Endothelial cell of umbilical vein (primary cell): ENCODE data around the gene ANKMY1. TPM values are rescaled to one million over a fixed set of nuclear protein-coding genes. Genes with fewer than 3 reads are reported as not detected.

ENCODE experiments used
- BruUV-seq: library from RNA; stranded (reverse); fragments of 400-500 nt; replicated peaks from 2 replicates; lab custom pipeline; 2021; lab: Mats Ljungman, UMichigan
- CTCF ChIA-PET: fragments of 300-600, 350-600 bp; sonication (Branson Sonifier 250); formaldehyde crosslinking; loops from one replicate; lab custom pipeline; 2021; ENCODE audit warnings: antibody characterized with exemption, inconsistent platforms; lab: Charles Lee
- POLR2A ChIA-PET: fragments of 300-600, 350-600 bp; sonication (Branson Sonifier 250); formaldehyde crosslinking; loops from one replicate; lab custom pipeline; 2021; ENCODE audit warnings: antibody characterized with exemption, inconsistent platforms; lab: Charles Lee
- DNase-seq: peaks from one replicate; pipeline ENCODE4 v3.0.0-alpha.2; 2011; ENCODE audit warnings: low read depth, low spot score
- FAIRE-seq: peaks from 2 replicates; lab custom pipeline; 2011; peaks lifted over from hg19 to GRCh38; lab: Jason Lieb, UNC
- H2AFZ ChIP-seq: 2 replicates; pipeline ENCODE4 v1.6.0; 2012; ENCODE audit warnings: low read depth, low read length, control low read depth, inconsistent platforms
- H3K27ac ChIP-seq: 2 replicates; pipeline ENCODE4 v1.5.1; 2011; ENCODE audit warnings: low read depth, mild to moderate bottlenecking, control low read depth, low read length, moderate library complexity; ENCODE audit not compliant: insufficient read depth
- H3K27me3 ChIP-seq, 2 experiments: 2 replicates each; pipeline versions ENCODE4 v1.6.0 to v1.6.1; 2011; ENCODE audit warnings: low read length in 2 of 2, mixed read lengths in 1 of 2; ENCODE audit not compliant: control insufficient read depth in 2 of 2, insufficient read depth in 2 of 2
- H3K36me3 ChIP-seq, 2 experiments: 2 replicates in 1 of 2; 3 replicates in 1 of 2; pipeline ENCODE4 v1.5.1; 2011; ENCODE audit warnings: low read length in 2 of 2, mild to moderate bottlenecking in 1 of 2, moderate library complexity in 1 of 2; ENCODE audit not compliant: control insufficient read depth in 2 of 2, insufficient read depth in 2 of 2; ENCODE audit errors: extremely low read depth in 1 of 2
- H3K4me1 ChIP-seq: 3 replicates; pipeline ENCODE4 v1.5.1; 2011; ENCODE audit warnings: mild to moderate bottlenecking, low read length; ENCODE audit not compliant: control insufficient read depth, insufficient read depth; ENCODE audit errors: extremely low read depth
- H3K4me2 ChIP-seq: 2 replicates; pipeline ENCODE4 v1.6.1; 2011; ENCODE audit warnings: low read length, control low read depth, mixed read lengths; ENCODE audit not compliant: insufficient read depth
- H3K4me3 ChIP-seq, 3 experiments: fragments of 200-600 bp in 1 of 3; sonication (generic), shearing (Covaris generic) in 1 of 3; replicated peaks in 1 of 3; 2 replicates each; pipeline ENCODE4 v1.5.1; 2011 to 2016; ENCODE audit warnings: control low read depth in 3 of 3, low read length in 3 of 3, mild to moderate bottlenecking in 2 of 3, inconsistent platforms in 1 of 3, low read depth in 1 of 3, moderate library complexity in 1 of 3; ENCODE audit not compliant: insufficient read depth in 1 of 3
- H3K79me2 ChIP-seq: 2 replicates; pipeline ENCODE4 v1.6.0; 2012; ENCODE audit warnings: low read length, inconsistent platforms; ENCODE audit not compliant: control insufficient read depth, insufficient read depth
- H3K9ac ChIP-seq: replicated peaks from 2 replicates; pipeline ENCODE3; 2011; ENCODE audit warnings: low read length, control low read depth; ENCODE audit not compliant: insufficient read depth; ENCODE audit errors: extremely low read depth
- H3K9me1 ChIP-seq: replicated peaks from 3 replicates; pipeline ENCODE4 v1.6.0; 2011; ENCODE audit warnings: mild to moderate bottlenecking, low read length; ENCODE audit not compliant: control insufficient read depth, insufficient read depth; ENCODE audit errors: extremely low read depth
- H3K9me3 ChIP-seq: replicated peaks from 2 replicates; pipeline ENCODE4 v1.5.1; 2012; ENCODE audit warnings: low read length, inconsistent platforms; ENCODE audit not compliant: control insufficient read depth, insufficient read depth
- H4K20me1 ChIP-seq: replicated peaks from 2 replicates; pipeline ENCODE3; 2011; ENCODE audit warnings: mild to moderate bottlenecking, low read length; ENCODE audit not compliant: control insufficient read depth, insufficient read depth; ENCODE audit errors: extremely low read depth
- EZH2 ChIP-seq: IDR thresholded peaks from 2 replicates; pipeline ENCODE4 v1.6.1; 2012; ENCODE audit warnings: borderline replicate concordance, low read depth, mild to moderate bottlenecking, moderate library complexity, low read length, inconsistent platforms; ENCODE audit not compliant: severe bottlenecking
- FOS ChIP-seq: IDR thresholded peaks from 2 replicates; pipeline ENCODE4 v1.6.1; 2011; ENCODE audit warnings: mild to moderate bottlenecking, low read length, moderate library complexity, borderline replicate concordance; ENCODE audit not compliant: insufficient read depth
- GATA2 ChIP-seq: IDR thresholded peaks from 2 replicates; pipeline ENCODE4 v1.7.0; 2011; ENCODE audit warnings: low read depth, mild to moderate bottlenecking, moderate library complexity, mixed read lengths, low read length; ENCODE audit not compliant: insufficient read length, insufficient read depth
- JUN ChIP-seq: IDR thresholded peaks from 2 replicates; pipeline ENCODE4 v1.6.1; 2011; ENCODE audit warnings: borderline replicate concordance, low read depth; ENCODE audit not compliant: insufficient read length, insufficient read depth
- MYC ChIP-seq: IDR thresholded peaks from one replicate; pipeline ENCODE4 v1.6.1; 2011; ENCODE audit warnings: mild to moderate bottlenecking, low read depth, low read length
- POLR2A ChIP-seq: IDR thresholded peaks from 2 replicates; pipeline ENCODE4 v1.6.1; 2012; ENCODE audit warnings: low read depth, mild to moderate bottlenecking, control low read depth, low read length
- POLR2AphosphoS5 ChIP-seq: IDR thresholded peaks from 2 replicates; pipeline ENCODE4 v1.6.1; 2012; ENCODE audit warnings: low read depth, mild to moderate bottlenecking, control low read depth, low read length, moderate library complexity; ENCODE audit not compliant: insufficient read depth
- dilution Hi-C: fragments of 300-500 bp; cut with MboI; formaldehyde crosslinking; loops from one replicate; pipeline ENCODE4 v1.15.0; 2019; ENCODE audit warnings: low sequenced_read_pairs; ENCODE audit not compliant: extremely low pct_ligation_motif_present
- intact Hi-C: fragments of 100-400 bp; cut with micrococcal nuclease; formaldehyde crosslinking; loops from one replicate; pipeline ENCODE4 v1.10.0; 2022
- polyA plus RNA-seq, 4 experiments: library from polyadenylated mRNA; depleted of rRNA in 3 of 4; stranded (reverse) in 3 of 4; unstranded in 1 of 4; fragments of >200 nt; gene quantifications; 2 replicates each; pipeline versions ENCODE4 v1.2.1 to v1.2.3, GENCODE V29; 2011 to 2012; ENCODE audit warnings: missing spikeins in 1 of 4
- total RNA-seq: library from RNA; stranded (reverse); gene quantifications from 2 replicates; pipeline ENCODE4 v1.2.3, GENCODE V29; 2021
- TF ChIP-seq, protein P1 (sequence below), 2 donors: IDR thresholded peaks; 1 replicate in 1 of 2; 2 replicates in 1 of 2; pipeline ENCODE4 v1.5.1; 2011; ENCODE audit warnings: low read length in 2 of 2, mild to moderate bottlenecking in 2 of 2, moderate library complexity in 2 of 2, control low read depth in 1 of 2, inconsistent platforms in 1 of 2, low read depth in 1 of 2; ENCODE audit not compliant: insufficient read depth in 1 of 2; ENCODE audit errors: extremely low read depth in 1 of 2
- TF ChIP-seq, protein P2 (sequence below): IDR thresholded peaks from 2 replicates; pipeline ENCODE4 v1.6.1; 2011; ENCODE audit not compliant: insufficient read depth, insufficient read length

The ANKMY1 gene
- total and polyA plus RNA-seq, 2 donors (not counting 3 experiments of a cell fraction or from before 2014, with no cell fraction given), result 9.0 to 16.0 TPM

DNA sequence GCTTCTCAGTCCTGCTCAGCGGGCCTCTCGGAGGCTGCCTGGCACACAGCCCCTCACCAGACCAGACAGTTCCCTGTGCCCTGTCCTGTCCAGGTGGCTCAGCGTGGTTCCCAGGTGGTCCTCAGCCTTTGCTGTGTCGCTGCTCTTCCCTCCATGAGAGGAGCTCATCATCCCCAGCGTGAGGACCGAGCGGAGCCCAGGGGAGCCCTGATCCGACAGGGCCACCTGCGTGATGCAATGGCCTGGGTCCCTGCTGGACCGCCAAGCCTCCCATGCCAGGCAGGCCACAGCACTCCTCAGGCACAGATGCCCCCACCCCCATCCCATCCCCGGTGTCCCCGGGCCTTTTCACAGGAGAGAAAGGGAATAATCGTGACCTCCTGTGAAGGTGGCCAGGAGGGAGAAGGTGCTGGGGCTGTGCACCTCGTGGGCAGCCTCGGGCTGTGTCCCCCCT is 118.1 kb downstream of the ANKMY1 start:
- H3K9ac ChIP-seq, result no peak overlapping the region
- H3K36me3 ChIP-seq, result no peaks in the 10 kb centered on the region
- BruUV-seq, result no TSS peak
- H3K4me3 ChIP-seq, result no peak overlapping the region
- no peaks in the 10 kb centered on the region for H4K20me1 ChIP-seq
- no peaks in the 10 kb centered on the region for H3K9me3 ChIP-seq
- intact Hi-C loops (loop anchor here (2.0 to 5.0 kb wide), 4 partner anchors 128 to 393 kb away; partner anchors contain the start of gene RNPEPL1), dilution Hi-C loops (no loop called here)
- TF ChIP-seq, protein P1, sequence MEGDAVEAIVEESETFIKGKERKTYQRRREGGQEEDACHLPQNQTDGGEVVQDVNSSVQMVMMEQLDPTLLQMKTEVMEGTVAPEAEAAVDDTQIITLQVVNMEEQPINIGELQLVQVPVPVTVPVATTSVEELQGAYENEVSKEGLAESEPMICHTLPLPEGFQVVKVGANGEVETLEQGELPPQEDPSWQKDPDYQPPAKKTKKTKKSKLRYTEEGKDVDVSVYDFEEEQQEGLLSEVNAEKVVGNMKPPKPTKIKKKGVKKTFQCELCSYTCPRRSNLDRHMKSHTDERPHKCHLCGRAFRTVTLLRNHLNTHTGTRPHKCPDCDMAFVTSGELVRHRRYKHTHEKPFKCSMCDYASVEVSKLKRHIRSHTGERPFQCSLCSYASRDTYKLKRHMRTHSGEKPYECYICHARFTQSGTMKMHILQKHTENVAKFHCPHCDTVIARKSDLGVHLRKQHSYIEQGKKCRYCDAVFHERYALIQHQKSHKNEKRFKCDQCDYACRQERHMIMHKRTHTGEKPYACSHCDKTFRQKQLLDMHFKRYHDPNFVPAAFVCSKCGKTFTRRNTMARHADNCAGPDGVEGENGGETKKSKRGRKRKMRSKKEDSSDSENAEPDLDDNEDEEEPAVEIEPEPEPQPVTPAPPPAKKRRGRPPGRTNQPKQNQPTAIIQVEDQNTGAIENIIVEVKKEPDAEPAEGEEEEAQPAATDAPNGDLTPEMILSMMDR (IDR thresholded peaks at IDR 0.05; ENCODE audit: extremely low read depth in 1 of 2, insufficient read depth in 1 of 2, low read depth in 1 of 2, low read length in 2 of 2), result no peak
- TF ChIP-seq JUN, result no peak
- no peak overlapping the region for H2AFZ ChIP-seq
- ChIA-PET CTCF (interaction anchor here (0.9 to 2.4 kb wide), 2 partner anchors 205 to 208 kb away, joined by 3 to 16 read pairs; no protein-coding TSS in a partner anchor), POLR2A (no interaction called here)
- no peak overlapping the region for H3K4me2 ChIP-seq
- DNase-seq (no peak), FAIRE-seq (no peak)
- no peaks in the 10 kb centered on the region for H3K79me2 ChIP-seq
- no peaks in the 10 kb centered on the region for H3K4me1 ChIP-seq
- no peak overlapping the region for H3K27ac ChIP-seq
- peaks cover 7 to 15% of the 10 kb centered on the region in 2 experiments for H3K27me3 ChIP-seq
- H3K9me1 ChIP-seq, result no peaks in the 10 kb centered on the region

DNA sequence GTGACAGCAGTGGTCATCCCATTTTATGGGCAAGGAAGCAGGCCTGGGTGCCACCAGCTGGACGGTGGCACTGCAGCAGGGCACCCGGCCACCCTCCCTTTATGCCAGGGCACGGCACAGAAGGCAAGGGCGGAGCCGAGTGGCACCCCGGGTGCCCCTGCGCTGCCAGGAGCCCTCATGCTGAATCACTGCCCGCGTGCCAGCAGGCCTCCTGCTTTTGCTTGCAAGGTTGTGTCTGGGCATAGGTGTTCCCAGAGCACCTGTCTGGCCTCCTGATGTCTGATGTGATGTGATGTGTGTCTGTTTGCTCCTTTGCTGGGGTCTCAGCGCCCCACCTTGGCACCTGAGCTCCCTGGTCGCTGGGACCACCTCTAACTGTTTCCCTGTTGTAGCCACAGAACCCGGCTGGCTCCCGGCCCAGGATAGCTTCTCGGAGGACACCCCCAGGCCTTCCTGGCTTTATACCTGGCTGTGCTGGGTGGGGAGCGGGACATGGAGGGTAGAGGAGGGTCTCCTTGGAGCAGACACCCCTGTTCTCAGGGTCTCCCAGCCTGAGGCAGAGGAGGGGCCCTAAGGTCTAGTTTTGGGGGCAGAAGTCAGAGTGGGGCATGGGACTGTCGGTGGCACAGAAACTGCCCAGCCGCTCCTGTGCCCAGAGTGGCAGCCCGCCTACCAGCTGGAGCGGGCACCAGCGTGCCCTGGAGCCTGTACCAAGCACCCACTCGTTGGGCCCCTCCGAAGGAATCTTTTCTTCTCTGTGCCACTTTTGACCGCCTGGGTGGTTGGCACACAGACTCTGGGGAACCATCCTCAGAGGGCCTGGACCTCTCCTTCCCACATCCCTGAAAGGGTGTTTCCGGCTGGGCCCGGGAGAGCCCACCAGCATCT is 118.7 kb downstream of the ANKMY1 start:
- BruUV-seq, result no TSS peak
- no peak for TF ChIP-seq FOS
- TF ChIP-seq, protein P1 (IDR thresholded peaks at IDR 0.05; ENCODE audit: extremely low read depth in 1 of 2, insufficient read depth in 1 of 2, low read depth in 1 of 2, low read length in 2 of 2), result no peak
- no peak for TF ChIP-seq MYC
- TF ChIP-seq EZH2, result no peak
- TF ChIP-seq GATA2, result no peak
- no peak for TF ChIP-seq POLR2AphosphoS5
- TF ChIP-seq, protein P2, sequence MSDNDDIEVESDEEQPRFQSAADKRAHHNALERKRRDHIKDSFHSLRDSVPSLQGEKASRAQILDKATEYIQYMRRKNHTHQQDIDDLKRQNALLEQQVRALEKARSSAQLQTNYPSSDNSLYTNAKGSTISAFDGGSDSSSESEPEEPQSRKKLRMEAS, result no peak
- TF ChIP-seq JUN, result no peak
- no peak for TF ChIP-seq POLR2A
- no peaks in the 10 kb centered on the region for H3K9me1 ChIP-seq
- H3K79me2 ChIP-seq, result no peaks in the 10 kb centered on the region
- dilution Hi-C loops, result no loop called here
- H3K36me3 ChIP-seq, result no peaks in the 10 kb centered on the region
- no peak overlapping the region for H3K9ac ChIP-seq
- no peak overlapping the region for H3K4me2 ChIP-seq
- H3K4me3 ChIP-seq, result no peak overlapping the region
- no peak overlapping the region for H3K27ac ChIP-seq
- intact Hi-C loops, result loop anchor here (1.0 to 5.0 kb wide), 7 partner anchors 128 to 393 kb away; partner anchors contain the start of gene RNPEPL1
- DNase-seq, result no peak
- no peaks in the 10 kb centered on the region for H4K20me1 ChIP-seq
- H3K4me1 ChIP-seq, result no peaks in the 10 kb centered on the region
- no peaks in the 10 kb centered on the region for H3K9me3 ChIP-seq
- FAIRE-seq, result no peak
- H2AFZ ChIP-seq, result no peak overlapping the region
- ChIA-PET POLR2A (no interaction called here), CTCF (interaction anchor here (0.9 to 2.4 kb wide), 2 partner anchors 205 to 207 kb away, joined by 3 to 16 read pairs; no protein-coding TSS in a partner anchor)
- H3K27me3 ChIP-seq, result peaks cover 7 to 15% of the 10 kb centered on the region in 2 experiments
